Stimulated activated CD4-positive, alpha-beta T cell treated with anti-CD3 and anti-CD28 coated beads, Interleukin-15, amount 100 ng/mL, for 48 hours (primary cell): ENCODE results near the gene TRAPPC12.
"Not testable (repeated sequence)": the region's sequence is repeated elsewhere in the genome, so short reads cannot be mapped to it uniquely, and the experiment has no call there.

Experiments used
- DNase-seq, 2 donors: peaks; one replicate each; pipeline ENCODE4 v3.0.0-alpha.2; 2020; ENCODE audit warnings: low read depth in 2 of 2

Gene TRAPPC12

DNA sequence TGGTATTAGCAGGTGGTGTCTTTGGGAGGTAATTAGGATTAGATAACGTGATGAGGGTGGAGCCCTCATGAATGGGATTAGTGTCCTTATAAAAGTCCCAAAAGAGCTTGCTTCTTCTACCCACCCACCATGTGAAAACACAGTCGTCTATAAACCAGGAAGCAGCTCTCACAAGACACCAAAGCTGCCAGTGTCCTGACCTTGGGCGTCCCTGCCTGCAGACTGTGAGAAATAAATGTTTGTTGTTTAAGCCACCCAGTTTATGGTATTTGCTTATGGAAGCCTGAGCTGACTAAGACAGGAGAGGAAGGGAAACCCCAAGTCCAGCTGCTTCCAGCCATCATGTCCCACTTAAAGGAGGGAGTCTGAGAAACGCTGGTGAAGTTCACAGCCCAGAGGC lies 126.3 kb downstream of the TRAPPC12 start:
- DNase-seq, result no peak

DNA sequence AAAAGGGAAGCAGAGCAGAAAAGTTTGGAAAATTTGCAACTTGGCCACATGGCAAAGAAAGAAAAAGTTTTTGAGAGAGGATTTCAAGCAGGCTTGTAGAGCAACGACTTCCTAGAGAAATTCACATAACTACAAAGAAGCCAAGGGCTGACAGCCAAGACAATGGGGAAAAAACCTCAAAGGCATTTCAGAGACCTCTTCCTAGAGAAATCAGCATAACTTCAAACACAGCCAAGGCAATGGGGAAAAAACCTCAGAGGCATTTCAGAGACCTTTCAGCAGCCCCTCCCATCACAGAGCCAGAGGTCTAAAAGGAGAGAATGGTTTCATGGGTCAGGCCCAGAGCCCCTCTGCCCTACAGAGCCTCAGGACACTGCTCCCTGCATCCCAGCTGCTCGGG lies 132.6 kb downstream of the TRAPPC12 start:
- no peak for DNase-seq

DNA sequence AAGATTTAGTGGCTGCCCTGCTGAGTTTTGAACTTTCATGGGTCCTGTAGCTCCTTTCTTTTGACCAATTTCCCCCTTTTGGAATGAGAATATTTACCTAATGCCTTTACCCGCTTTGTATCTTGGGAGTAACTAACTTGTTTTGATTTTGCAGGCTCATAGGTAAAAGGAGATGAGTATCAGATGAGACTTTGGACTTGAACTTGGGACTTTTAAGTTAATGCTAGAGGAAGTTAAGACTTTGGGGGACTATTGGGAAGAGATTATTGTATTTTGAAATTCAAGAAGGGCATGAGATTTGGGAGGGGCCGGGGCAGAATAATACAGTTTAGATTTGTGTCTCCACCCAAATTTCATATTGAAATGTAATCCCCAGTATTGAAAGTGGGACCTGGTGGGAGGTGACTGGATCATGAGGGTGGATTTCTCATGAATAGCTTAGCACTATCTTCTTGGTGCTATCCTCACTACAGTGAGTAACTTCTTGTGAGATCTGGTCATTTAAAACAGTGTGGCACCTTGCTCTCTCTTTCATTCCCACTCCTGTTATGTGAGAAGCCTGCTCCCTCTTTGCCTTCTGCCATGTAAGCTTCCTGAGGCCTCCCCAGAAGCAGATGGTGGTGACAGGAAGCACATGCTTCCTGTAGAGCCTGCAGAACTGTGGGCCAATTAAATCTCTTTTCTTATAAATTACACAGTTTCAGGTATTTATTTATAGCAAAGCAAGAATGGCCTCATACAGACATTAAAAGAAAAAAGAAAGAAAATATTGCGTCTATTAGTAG lies 133.7 kb downstream of the TRAPPC12 start:
- DNase-seq, result no peak

DNA sequence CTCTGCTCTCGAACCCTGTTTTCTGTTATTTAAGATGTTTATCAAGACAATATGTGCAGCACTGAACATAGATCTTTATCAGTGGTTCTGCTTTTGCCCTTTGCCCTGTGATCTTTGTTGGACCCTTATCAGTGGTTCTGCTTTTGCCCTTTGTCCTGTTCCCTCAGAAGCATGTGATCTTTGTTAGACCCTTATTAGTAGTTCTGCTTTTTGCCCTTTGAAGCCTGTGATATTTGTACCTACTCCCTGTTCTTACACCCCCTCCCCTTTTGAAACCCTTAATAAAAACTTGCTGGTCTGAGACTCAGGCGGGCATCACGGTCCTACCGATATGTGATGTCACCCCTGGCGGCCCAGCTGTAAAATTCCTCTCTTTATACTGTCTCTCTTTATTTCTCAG lies 135.9 kb downstream of the TRAPPC12 start:
- DNase-seq, result not testable (repeated sequence)

DNA sequence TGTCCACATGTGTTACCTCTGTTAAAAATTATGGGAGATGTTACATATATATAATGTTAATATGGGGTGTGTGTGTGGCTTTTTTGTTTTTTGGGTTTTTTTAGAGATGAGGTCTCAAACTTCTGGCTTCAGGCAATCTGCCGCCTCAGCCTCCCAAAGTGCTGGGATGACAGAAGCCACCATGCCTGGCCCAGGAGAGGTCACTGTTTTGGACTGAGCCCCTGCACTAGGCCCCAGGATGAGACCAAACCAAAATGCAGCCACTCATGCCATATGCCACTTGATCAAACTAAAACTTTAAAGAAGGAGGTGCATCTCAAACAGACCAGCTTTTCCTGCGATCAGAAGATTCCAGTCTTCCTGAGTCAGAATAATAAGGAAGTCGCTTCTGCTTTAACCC lies 137.3 kb downstream of the TRAPPC12 start:
- no peak for DNase-seq

DNA sequence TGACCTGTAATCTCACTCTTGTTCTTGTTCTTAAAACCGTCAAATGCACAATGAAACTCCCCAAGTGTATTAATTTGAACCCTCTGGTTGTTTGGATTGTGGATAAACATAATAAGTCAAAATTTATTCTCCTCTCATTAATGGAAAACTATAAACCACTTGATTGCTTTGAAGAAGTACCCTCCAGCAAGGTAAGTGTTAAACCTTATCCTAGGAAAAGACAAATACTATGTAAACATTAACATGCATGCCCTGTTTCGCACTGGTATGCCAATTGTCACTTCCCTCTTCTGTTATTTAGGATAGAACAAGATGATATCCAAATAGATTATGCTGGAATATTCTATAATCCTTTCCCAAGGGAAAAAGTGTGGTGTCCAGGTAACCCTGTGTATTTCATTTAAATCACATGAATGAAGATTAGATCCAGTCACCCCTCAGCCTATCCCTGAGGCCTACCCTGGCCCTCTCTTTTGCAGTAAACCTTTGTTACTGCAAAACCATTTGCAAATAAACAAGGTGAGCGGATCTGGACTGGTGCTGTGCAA lies 138.5 kb downstream of the TRAPPC12 start:
- DNase-seq, result no peak

DNA sequence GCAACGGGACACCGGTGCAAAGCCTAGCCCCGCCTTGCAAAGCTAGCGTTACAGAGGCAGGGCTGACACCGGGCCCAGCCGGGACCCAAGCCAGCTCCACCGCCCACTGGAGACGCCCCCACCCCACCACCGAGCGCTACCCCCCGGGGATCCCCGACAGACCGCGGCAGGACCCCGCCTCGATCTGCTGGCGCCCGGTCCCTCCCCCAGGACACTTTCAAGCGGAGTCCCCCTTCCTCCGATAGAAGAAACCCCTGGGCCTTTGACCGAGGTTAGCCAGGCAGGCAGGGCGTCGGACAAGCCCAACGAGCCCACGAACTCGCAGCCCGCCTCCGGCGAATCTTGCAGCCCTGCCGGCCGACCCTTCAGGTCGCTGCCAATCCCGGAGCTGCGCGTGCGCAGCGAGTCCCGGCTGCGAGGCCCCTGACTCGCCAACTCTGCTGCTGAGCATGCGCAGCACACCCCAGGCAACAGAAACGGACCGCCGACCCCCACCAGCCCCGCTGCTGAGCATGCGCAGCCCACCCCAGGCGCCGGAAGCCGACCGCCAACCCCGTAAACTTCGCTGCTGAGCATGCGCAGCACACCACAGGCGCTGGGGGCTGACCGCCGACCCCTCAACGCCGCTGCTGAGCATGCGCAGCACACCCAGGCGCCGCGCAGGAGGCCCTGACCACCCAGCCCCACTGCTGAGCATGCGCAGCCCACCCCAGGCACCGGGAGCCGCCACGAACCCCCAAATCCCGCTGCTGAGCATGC lies 139.2 kb downstream of the TRAPPC12 start:
- peak; percentile 95 to 97 for DNase-seq

DNA sequence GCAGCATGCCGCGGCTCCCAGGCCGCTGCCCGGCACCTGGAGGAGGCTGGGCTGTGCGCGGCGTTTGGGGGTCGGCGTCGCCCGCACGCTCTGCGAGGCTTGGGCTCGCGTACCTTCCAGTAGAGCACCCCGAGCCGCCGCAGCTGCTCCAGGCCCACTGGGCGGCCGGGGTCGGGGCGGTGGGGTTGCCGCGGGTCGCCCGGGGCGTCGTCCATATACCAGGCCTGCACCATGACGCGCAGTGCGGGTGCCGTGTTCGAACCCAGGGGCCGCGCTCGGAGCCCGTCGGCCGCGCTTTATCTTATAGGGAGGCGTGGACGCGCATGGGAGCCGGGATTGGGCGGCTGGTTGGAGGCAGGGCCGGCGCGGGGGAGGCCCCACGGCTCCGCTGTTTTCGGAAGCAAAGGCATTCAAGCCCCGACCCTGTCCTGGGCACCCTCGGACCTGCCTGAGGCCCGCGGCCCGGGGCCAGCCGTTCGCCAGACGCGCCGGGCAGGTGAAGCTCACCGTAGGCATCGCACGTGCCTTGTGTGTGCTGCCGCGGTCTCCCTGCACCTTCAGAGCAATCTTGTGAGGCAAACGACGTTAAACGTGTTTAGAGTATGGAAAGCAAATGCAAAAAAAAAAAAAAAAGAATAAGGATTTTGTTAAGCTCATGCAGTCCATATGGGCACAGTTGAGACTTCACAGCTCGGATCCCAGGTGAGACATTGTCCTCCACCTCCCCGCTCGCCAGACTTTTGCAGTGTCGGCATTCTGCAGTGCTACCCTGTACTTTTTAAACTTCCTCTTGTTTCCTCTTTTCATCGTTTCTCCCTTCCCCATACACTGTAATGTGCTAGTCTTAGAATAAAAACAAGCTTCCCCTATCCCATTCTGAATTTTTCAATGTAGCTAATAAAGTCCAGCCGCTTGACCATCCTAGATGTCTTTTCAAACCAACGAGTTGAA lies 140.0 kb downstream of the TRAPPC12 start, which contains the start of gene ADI1:
TSS of gene ADI1 (minus strand) at position 277 of the 951 bp plus-strand sequence. CDS start at position 233, 44 bp downstream.
- DNase-seq, result peak; percentile 73 to 79

DNA sequence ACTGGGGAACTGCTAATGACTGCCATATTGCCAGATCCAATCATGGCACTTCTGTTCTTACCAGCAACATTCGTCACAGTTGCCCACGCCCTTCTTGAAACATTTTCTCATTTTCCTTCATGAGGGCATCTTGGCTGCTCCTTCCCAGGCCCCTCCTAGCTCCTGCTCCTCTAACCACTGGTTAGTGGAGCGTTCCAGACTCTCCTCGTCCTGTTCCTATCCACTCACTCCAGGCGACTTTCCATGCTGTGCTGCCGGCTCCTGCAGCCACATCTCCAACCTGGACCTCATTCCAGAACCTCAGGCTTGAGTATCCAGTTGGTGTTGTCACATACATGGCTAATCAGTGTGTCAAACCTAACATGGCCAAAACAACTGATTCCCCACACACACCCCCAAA lies 141.1 kb downstream of the TRAPPC12 start:
- no peak for DNase-seq

DNA sequence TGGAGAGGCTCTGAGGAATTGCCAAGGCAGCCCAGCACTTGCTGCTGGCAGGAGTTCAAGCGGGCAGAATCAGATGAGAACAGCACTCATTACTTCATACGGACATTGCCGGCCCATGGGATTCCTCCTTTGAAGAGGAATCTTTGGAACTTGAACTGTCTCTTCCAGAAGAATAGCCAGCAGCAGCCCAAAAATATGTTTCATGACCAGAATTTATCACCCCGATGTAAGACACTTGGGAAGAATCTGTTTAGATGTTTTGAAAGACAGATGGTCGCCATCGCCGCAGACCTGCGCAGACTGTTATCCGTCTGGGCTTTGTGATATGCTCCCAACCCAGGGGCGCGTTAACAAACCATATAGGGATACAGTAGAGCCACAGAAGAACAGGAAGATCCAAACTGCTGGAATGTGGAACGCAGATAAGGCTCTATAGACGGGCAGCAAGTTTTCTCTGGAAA lies 143.5 kb downstream of the TRAPPC12 start:
- no peak for DNase-seq

DNA sequence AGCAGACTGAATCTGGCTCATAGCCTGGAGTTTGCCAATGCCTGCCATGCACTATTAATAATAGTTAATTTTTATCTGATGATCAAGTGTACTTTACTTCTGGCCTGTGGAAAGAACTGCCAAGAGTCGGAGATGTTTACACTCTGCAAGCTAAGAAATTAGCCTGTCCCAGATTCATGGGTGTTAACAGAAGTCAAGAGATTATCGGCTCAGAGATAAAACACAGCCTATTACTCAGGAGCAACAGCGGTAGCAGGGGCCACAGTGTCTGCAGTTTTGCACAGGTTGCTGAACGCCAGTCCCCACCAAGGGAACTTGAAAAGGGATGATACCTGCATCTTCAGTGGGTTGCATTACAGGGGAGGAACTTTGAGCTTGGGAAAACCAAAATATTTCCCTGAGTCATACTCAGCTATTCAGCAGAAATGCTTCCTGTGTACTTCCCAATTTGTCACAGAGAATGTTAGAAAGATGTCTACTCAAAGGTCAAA lies 144.1 kb downstream of the TRAPPC12 start:
- no peak for DNase-seq

DNA sequence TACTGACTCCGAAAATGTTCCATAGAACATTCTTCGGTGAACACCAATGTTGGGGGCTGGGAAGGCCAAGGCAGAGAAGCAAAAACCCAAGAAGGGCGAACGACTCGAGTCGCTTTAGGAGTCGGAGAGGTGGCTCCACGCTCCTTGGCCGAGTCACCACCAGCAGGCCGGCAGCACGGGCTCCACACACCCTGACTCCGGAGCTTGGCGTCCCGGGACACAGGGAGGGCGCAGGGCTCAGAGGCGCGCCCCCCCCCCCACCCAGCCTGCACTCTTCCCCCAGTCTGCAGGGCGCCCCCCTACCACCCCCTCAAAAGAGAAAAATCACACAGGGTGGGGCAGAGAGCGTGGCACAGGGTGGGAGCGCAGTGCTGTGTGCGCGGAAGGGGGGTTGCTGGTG lies 147.4 kb downstream of the TRAPPC12 start:
- DNase-seq, result no peak

DNA sequence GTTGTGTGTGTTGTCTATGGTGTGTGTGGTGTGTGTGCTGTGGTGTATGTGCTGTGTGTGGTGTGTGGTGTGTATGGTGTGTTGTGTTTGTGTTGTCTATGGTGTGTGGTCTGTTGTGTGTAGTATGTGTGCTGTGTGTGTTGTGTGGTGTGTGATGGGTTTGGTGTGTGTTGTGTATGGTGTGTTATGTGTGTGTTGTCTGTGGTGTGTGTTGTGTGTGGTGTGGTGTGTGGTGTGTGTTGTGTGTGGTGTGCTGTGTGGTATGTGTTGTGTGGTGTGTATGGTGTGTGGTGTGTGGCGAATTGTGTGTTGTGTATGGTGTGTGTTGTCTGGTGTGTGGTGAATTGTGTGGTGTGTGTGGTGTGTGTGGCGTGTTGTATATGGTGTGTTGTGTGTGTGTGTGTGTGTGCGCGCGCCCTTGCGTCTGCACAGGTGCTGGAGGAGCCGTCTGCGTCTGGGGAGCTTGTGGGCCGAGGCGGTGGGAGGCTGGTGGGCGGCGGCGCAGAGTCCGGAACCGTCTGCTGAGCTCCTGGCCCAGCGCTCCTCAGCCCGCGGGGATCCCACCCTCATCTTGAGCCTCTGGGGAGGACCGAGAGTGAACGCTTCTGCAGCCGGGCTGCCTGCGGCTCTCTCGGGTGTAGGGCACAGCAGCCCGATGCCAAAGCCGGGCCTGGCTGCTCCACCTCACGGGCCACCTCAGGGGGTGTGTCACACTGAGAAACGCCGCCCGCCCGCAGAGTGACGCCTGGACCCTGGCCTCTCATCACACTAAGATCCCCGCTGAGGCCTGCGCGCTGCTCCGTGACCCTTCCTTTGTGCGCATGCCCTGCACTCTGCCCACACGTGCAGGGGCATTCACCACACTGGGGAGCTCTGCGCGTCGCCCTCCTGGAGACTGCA lies 148.6 kb downstream of the TRAPPC12 start:
- no peak for DNase-seq
